RCC 7860 (cell line): ENCODE results near the gene HID1.
A peak's percentile ranks its signal among the peaks of the same experiment; 100 is the strongest.
"Not testable (repeated sequence)": the region's sequence is repeated elsewhere in the genome, so short reads cannot be mapped to it uniquely, and the experiment has no call there.

Source experiments
- DNase-seq: peaks from one replicate; pipeline ENCODE4 v3.0.0-alpha.2; 2015; ENCODE audit warnings: low spot score
- FAIRE-seq: peaks from 2 replicates; lab custom pipeline; 2012; peaks lifted over from hg19 to GRCh38; lab: Jason Lieb, UNC

HID1 gene

DNA sequence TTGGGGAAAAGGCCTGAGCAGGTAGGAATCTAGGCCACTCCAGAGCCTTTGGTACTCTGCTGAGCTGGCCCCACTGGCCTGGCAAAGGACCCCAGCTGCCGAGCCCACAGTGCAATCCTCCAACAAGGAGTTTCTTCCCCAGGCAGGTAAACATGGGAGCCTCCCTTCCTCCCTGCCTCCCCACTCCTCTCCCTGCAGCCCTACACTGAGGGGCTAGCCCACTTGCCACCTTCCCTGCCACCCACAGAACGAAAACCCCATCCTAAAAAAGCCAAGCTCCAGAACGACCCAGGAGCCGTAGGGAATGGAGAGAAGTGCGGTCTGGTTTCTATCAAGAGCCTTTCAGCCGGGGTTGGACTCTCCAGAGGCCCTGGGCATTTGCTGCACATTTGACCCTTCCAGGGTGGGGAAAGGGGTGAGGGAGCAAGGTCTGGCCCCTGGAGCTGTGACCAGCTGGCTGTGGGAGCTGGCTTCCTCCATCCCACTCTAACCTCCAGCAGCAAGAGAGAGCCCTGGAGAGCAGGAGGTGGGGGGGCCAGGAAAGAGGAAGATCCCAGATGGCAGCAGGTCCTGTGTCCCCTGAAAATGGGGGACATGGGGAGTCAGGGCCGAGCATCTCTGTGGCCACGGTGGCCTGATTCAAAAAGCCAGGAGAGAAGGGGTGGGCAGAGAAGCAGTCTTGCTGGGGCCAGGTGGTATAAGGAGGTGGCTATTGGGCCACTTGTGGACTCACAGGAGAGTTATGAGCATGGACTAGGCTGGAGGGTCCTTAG lies 1.3 kb downstream of the HID1 start:
- FAIRE-seq (no peak), DNase-seq (no peak)

DNA sequence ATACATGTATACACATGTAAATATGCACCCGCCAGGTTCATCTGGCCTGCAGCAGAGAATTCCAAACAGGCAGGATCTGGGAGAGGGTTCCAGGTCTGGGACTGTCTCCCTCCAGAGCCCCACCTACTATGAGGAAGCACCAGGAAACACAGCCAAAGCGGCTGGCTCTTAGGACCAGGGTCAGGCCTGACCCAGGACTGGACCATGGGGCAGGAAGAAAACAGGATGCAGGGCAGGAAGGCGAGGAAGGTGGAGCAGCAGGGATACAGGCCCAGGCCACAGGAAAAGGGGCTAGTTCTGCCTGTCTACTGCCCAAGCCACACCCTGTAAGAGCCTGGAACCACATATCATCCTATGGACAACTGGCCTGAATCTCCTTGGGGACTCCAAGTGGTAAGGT lies 2.2 kb downstream of the HID1 start:
- DNase-seq (no peak), FAIRE-seq (no peak)

- not testable (repeated sequence) for DNase-seq, FAIRE-seq
These were observed 3.1 kb downstream of the HID1 start for GRCh38 chr17:74969501-74969900.

DNA sequence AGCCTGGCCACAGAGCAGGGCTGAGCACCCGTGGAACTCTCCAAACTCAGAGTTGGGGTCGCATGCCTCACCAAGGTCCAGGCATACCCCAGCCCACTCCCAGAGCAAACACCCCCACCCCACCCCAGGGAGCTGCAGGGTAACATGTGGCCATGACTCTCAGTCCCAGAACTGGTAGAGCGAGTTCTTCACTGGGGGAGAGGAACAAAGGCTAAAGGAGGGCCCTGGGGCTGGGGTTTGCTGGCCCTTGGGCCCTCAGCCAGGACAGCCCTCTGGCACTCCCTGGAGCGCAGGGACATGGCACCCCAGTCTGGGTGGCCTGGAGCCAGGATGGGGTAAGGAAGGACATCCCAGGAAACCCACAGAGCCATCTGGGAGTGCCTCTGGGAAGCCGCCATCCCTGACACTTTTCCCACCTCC lies 4.2 kb downstream of the HID1 start:
- DNase-seq: no peak
- no peak for FAIRE-seq

- FAIRE-seq (no peak), DNase-seq (no peak)
These were observed 7.5 kb downstream of the HID1 start for GRCh38 chr17:74964988-74965622.

GRCh38 chr17:74964246-74964761 lies 8.3 kb downstream of the HID1 start:
- FAIRE-seq: no peak
- no peak for DNase-seq

GRCh38 chr17:74963656-74964055 lies 8.9 kb downstream of the HID1 start:
- DNase-seq (no peak), FAIRE-seq (no peak)

GRCh38 chr17:74962622-74963394 lies 9.8 kb downstream of the HID1 start:
- DNase-seq (no peak), FAIRE-seq (no peak)

DNA sequence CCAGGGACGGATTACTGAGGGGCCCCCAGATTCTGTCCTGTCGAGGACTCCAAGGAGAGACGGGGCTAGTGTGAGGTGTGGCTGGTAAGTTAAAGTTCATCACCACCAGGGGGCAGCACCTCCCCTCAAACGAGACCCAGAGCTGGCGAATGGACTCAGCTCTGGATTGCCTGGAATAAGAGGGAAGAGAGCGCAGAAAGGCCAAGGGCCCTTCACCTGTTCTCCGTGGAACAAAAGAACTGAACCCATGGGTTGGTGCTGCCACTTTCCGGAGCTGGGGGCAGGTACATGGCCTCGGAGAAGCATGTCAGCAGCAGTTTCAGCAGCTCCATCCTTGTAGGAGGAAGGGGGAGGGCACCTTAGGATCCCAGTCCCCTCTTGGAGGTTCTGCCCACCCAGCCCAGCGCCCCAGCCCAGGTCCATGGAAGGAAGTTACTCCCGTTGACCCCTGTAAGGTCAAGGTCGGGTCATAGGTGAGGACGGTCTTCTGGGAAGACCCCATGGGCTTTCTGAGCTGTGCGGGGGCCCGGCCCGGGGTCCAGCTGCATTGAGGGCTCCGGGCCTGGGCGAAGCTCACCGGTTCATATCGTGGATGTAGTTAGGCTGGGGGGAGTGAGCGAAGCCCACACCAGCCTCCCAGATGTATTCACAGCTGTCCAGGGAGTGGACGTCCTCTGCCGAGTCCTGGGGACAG lies 10.8 kb downstream of the HID1 start:
- FAIRE-seq: peak; percentile 27
- peak; percentile 66 for DNase-seq

DNA sequence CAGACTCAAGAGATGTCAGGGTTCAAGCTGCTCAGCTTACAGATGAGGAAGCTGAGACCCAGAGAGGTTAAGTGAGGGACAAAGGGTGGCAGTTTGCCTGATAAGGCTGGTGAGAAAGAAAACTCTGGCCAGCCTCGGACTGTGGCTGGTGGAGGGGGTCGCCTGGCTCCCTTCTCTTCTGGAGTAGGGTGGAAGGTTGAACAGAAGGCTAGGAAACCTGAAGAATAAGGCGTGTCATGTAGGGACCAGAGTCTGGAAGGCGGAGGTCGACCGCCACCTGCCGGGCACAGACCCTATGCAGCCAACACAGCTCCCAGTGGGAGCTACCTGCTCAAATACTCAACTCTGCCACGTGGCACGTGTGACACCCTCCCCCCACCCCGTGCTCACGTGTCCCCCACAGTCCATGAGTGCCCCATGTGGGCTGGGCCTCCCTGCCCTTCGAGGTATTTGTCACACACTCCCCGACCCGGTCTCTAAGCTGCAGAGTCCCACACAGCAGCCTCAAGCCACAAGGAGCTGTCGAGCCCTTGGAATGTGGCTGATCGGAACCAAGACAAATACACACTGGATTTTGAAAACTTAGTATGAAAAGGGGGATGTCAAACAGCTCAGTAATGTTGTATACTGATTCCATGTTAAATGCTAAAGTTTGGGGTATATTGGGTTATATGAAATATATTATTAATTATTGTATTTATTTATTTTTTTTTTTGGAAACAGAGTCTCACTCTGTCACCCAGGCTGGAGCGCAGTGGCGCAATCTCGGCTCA lies 11.8 kb downstream of the HID1 start:
- no peak for FAIRE-seq
- peak; percentile 68 for DNase-seq

GRCh38 chr17:74959826-74960515 lies 12.6 kb downstream of the HID1 start:
- no peak for DNase-seq
- no peak for FAIRE-seq

GRCh38 chr17:74957935-74958740 lies 14.4 kb downstream of the HID1 start:
- DNase-seq (peak; percentile 29), FAIRE-seq (no peak)

- DNase-seq (no peak), FAIRE-seq (no peak)
These were observed 16.5 kb downstream of the HID1 start for GRCh38 chr17:74956093-74956492.

DNA sequence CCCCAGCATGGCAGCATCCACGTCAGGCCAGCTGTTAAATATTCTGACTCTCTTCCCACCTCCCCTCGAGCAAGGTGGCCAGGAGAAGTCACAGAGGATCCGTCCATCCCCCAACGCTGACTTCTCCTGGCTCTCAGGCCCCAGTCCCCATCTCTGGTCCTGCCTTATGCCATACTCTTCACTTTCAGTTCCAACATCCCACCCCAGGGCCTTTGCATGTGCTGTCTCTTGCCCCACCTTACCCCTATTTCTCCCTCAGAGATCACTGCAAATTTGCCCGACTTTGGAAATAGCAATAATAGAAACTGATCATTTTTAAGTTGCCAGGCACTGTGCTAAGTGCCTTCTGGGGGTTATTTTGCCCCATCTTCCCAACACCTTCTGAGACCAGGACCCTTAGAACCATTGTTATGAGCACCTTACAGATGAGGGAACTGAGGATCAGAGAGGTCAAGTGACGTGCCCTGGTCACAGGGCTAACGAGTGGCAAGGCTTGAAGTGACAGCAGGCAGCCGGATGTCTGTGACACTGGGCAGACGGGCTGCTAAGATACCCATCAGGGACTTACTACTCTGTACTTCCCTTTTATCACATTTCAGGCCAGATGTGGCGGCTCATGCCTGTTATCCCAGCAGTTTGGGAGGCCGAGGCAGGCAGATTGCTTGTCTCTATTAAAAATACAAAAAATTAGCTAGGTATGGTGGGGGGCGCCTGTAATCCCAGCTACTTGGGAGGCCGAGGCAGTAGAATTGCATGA lies 17.7 kb downstream of the HID1 start:
- DNase-seq (no peak), FAIRE-seq (no peak)

DNA sequence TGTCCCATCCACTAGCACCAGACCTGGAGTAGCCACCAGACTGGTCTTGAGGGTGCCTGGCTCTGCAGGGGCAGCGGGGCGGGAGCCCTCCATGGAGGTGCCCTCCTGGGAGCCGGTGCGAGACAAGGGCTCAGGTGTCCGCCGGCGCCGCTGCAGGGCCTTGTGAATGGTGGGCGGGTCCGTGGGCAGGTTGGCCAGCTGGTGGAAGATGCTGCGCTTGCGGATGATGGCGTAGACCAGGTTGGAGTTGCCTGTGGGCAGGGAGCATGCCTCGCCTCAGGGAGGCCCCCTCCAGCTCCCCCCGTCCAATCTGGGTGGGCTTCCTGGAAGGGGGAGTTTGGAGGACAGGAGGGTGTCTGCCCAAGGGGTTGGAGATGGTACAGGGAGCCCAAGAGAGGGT lies 18.4 kb downstream of the HID1 start:
- FAIRE-seq: no peak
- DNase-seq: no peak

DNA sequence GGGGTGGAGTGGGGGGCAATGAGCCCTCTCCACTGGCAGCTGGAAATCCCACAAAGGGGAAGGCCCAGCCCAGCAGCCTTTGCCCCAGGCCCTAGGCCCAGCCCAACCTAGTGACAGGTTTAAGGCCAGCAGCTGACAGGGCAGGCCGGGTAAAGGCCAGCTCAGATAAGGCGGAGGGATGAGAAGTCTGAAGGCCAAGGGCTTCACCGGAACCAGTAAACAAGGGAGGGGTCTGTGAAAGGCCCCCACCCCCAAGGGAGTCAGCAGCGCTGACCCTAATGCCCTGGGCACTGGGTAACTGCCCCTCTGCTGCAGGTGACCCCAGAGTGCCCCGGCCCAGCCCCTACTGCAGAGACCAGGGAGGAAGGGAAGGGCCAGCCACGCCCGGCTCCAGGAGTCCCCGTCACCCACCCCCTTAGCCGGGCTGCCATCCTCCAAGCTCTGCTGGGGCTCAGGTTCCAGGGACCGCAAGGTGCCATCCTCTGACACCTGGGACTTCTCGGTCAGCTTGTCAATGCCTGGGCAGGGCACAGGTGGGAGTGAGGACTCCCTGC lies 19.3 kb downstream of the HID1 start:
- FAIRE-seq (no peak), DNase-seq (no peak)

DNA sequence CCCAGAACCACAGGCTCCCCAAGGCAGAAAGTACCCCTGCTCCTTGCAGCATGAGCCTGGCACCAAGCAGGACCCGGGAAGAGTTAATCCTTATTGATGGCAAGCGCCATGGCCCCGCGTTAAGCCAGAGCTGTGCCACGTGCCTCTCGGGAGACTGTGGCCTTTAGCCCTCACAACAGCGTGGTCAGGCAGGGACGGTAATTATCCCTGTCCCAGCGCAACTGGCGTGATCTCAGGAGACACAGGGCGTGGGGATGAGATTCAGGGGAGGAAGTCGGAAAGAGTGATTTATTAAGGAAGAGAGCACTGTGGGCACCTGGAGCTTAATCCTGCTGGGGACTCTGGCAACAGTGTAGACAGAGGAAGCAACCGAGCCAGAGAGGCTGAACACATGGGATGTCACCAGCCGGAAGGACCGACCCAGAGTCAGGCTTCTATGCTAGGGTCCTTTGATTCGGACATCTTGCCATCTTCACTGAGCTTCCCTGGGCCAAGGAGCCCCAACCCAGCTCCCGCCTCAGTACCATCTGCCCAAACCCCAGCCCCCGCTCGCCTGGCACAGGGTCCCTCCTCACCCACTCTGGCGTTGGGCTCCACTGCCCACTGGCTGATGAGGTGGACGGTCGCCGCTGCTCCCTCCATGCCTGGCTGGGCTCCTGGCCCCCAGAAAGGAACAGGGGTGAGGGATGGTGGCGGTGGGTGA lies 20.0 kb downstream of the HID1 start:
- FAIRE-seq: no peak

More for the DNA sequence above, 20.0 kb downstream of the HID1 start:
- DNase-seq: no peak
